SU-DHL-6 (cell line): ENCODE data around the gene OR5K1.

Experiments used
- EZH2phosphoT487 ChIP-seq: fragments of 200-600 bp; sonication (generic), shearing (Covaris generic); conservative IDR thresholded peaks from 2 replicates; pipeline ENCODE4 v1.6.1; 2018; ENCODE audit warnings: mild to moderate bottlenecking, antibody characterized with exemption, low read length, moderate library complexity, mixed read lengths
- TF ChIP-seq, protein P1 (sequence below): fragments of 200-600 bp; sonication (generic); IDR thresholded peaks from one replicate; pipeline ENCODE4 v1.5.1; 2017; ENCODE audit warnings: antibody characterized with exemption, mild to moderate bottlenecking, low read length, moderate library complexity; ENCODE audit not compliant: insufficient read depth, poor library complexity, severe bottlenecking

DNA sequence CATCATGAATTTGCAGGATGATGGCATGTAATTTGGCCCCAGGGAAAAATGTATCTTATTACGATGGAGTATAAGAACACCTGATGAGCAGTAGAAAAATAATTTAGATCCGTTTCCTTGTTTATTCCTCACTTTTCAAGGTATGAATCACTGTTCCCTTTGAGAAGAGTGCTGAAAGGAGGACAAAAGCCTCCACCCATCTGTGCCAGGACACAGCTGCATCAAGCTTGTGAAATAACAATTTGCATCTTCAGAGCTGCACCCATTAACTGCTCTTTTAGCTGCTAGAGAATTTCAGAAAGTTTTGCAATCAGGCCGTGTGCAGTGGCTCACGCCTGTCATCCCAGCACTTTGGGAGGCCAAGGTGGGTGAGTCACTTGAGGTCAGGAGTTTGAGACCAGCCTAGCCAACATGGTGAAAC, 50.1 kb downstream of the OR5K1 start:
- TF ChIP-seq, protein P1, sequence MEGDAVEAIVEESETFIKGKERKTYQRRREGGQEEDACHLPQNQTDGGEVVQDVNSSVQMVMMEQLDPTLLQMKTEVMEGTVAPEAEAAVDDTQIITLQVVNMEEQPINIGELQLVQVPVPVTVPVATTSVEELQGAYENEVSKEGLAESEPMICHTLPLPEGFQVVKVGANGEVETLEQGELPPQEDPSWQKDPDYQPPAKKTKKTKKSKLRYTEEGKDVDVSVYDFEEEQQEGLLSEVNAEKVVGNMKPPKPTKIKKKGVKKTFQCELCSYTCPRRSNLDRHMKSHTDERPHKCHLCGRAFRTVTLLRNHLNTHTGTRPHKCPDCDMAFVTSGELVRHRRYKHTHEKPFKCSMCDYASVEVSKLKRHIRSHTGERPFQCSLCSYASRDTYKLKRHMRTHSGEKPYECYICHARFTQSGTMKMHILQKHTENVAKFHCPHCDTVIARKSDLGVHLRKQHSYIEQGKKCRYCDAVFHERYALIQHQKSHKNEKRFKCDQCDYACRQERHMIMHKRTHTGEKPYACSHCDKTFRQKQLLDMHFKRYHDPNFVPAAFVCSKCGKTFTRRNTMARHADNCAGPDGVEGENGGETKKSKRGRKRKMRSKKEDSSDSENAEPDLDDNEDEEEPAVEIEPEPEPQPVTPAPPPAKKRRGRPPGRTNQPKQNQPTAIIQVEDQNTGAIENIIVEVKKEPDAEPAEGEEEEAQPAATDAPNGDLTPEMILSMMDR, result no peak
- no peak for TF ChIP-seq EZH2phosphoT487
